Endodermal cell (in vitro differentiated cells): Measurements from ENCODE around the gene CPT1A. TPM values are rescaled to one million over a fixed set of nuclear protein-coding genes. Genes with fewer than 3 reads are reported as not detected.

ENCODE experiments used
- DNase-seq: peaks from one replicate; pipeline ENCODE4 v3.0.0-alpha.2; 2017
- H3K27ac ChIP-seq: 2 replicates; pipeline ENCODE4 v1.5.1; 2013; ENCODE audit warnings: mild to moderate bottlenecking, low read depth, low read length, moderate library complexity
- H3K27me3 ChIP-seq: 2 replicates; pipeline ENCODE4 v1.6.1; 2013; ENCODE audit warnings: mild to moderate bottlenecking, low read length, moderate library complexity; ENCODE audit not compliant: insufficient read depth, control insufficient read depth, poor library complexity, severe bottlenecking
- H3K36me3 ChIP-seq: 2 replicates; pipeline ENCODE4 v1.7.0; 2013; ENCODE audit warnings: mild to moderate bottlenecking, low read length, moderate library complexity; ENCODE audit not compliant: control insufficient read depth, insufficient read depth
- H3K4me1 ChIP-seq: one replicate; pipeline ENCODE4 v1.7.0; 2013; ENCODE audit warnings: low read length; ENCODE audit not compliant: control insufficient read depth, insufficient read depth
- H3K4me3 ChIP-seq: 2 replicates; pipeline ENCODE4 v1.5.1; 2013; ENCODE audit warnings: mild to moderate bottlenecking, low read length, moderate library complexity
- H3K9ac ChIP-seq: 2 replicates; pipeline ENCODE4 v1.6.1; 2013; ENCODE audit warnings: mild to moderate bottlenecking, low read length, moderate library complexity; ENCODE audit not compliant: poor library complexity, severe bottlenecking; ENCODE audit errors: extremely low read depth
- H3K9me3 ChIP-seq: 2 replicates; pipeline ENCODE4 v1.6.1; 2013; ENCODE audit warnings: mild to moderate bottlenecking, low read length, moderate library complexity; ENCODE audit not compliant: control insufficient read depth
- H3K27ac Mint-ChIP-seq: 2 replicates; pipeline ENCODE4 v1.8.0; 2020; ENCODE audit warnings: mixed read lengths
- H3K27me3 Mint-ChIP-seq: 2 replicates; pipeline ENCODE4 v1.8.0; 2021; ENCODE audit warnings: mild to moderate bottlenecking, mixed read lengths; ENCODE audit not compliant: insufficient read depth
- H3K36me3 Mint-ChIP-seq: 2 replicates; pipeline ENCODE4 v1.8.0; 2020; ENCODE audit warnings: low read depth, mixed read lengths
- H3K4me1 Mint-ChIP-seq: 2 replicates; pipeline ENCODE4 v1.8.0; 2020; ENCODE audit warnings: mixed read lengths
- H3K4me3 Mint-ChIP-seq: 2 replicates; pipeline ENCODE4 v1.8.0; 2020; ENCODE audit warnings: mild to moderate bottlenecking, moderate library complexity, mixed read lengths
- H3K9me3 Mint-ChIP-seq: 2 replicates; pipeline ENCODE4 v1.8.0; 2020; ENCODE audit warnings: mild to moderate bottlenecking, mixed read lengths
- WGBS, 2 experiments: methylation state at CpG; one replicate each; pipeline versions ENCODE4 v1.1.5 to v1.1.7; 2013; ENCODE audit warnings: missing lambda C conversion rate in 2 of 2, mixed read lengths in 1 of 2; ENCODE audit not compliant: insufficient coverage in 1 of 2, insufficient read length in 1 of 2; 5-methylcytosine and 5-hydroxymethylcytosine counted together
- total RNA-seq, 2 donors: library from RNA; stranded (reverse); fragmentation: NEBNext Ultra II Directional in 1 of 2; extraction: Animal tissue kit (Norgen Biotek cat#: 25700) in 1 of 2; gene quantifications; 2 replicates in 1 of 2; 3 replicates in 1 of 2; pipeline ENCODE4 v1.2.1, GENCODE V29; 2021
- TF ChIP-seq, protein P1 (sequence below): fragments of 200-600 bp; sonication (generic); conservative IDR thresholded peaks from 2 replicates; pipeline ENCODE4 v1.5.0; 2021; ENCODE audit warnings: antibody characterized with exemption, mild to moderate bottlenecking

CPT1A gene
- total RNA-seq, 2 donors from 2014 or later = 3.3 to 7.3 TPM

GRCh38 chr11:68863553-68864265, 22.0 kb upstream of the CPT1A start:
- 85 to 99% methylated on average over 2 to 3 of the region's 3 CpGs for WGBS, 2 experiments
- peaks cover 31% of the 10 kb centered on the region for H3K9me3 Mint-ChIP-seq
- TF ChIP-seq, protein P1, sequence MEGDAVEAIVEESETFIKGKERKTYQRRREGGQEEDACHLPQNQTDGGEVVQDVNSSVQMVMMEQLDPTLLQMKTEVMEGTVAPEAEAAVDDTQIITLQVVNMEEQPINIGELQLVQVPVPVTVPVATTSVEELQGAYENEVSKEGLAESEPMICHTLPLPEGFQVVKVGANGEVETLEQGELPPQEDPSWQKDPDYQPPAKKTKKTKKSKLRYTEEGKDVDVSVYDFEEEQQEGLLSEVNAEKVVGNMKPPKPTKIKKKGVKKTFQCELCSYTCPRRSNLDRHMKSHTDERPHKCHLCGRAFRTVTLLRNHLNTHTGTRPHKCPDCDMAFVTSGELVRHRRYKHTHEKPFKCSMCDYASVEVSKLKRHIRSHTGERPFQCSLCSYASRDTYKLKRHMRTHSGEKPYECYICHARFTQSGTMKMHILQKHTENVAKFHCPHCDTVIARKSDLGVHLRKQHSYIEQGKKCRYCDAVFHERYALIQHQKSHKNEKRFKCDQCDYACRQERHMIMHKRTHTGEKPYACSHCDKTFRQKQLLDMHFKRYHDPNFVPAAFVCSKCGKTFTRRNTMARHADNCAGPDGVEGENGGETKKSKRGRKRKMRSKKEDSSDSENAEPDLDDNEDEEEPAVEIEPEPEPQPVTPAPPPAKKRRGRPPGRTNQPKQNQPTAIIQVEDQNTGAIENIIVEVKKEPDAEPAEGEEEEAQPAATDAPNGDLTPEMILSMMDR = no peak
- H3K4me1 Mint-ChIP-seq = peaks cover 8% of the 10 kb centered on the region
- H3K9me3 ChIP-seq = peaks cover 13% of the 10 kb centered on the region
- H3K4me3 ChIP-seq = no peak overlapping the region
- no peak for DNase-seq
- no peak overlapping the region for H3K27ac Mint-ChIP-seq
- peaks cover 5% of the 10 kb centered on the region for H3K36me3 Mint-ChIP-seq
- H3K27ac ChIP-seq = no peak overlapping the region
- no peaks in the 10 kb centered on the region for H3K36me3 ChIP-seq
- H3K27me3 ChIP-seq = no peaks in the 10 kb centered on the region
- H3K4me3 Mint-ChIP-seq = no peak overlapping the region
- no peaks in the 10 kb centered on the region for H3K4me1 ChIP-seq
- H3K9ac ChIP-seq = no peak overlapping the region
- H3K27me3 Mint-ChIP-seq = no peaks in the 10 kb centered on the region

DNA sequence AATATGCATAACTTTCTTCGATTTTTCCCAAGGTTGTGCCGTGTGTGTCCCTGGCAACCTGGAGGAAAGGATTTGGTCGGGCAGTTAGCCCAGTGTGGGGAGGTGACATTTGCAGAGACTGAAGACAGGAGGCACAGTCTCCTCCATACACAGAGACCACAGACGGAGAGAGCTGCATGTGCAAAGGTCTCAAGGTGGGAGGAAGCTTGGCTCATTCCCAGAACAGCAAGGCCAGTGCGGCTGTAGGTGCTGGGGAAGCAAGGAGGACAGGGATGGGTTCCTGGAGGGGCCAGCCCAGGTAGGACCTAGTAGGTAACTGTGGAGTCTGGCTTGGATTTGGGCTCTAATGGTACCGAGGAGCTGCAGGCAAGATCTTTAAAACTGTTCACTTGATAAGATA, 20.7 kb upstream of the CPT1A start:
- no peak overlapping the region for H3K27ac Mint-ChIP-seq
- H3K27me3 Mint-ChIP-seq = no peaks in the 10 kb centered on the region
- no peak for DNase-seq
- TF ChIP-seq, protein P1 = no peak
- no peaks in the 10 kb centered on the region for H3K27me3 ChIP-seq
- no peak overlapping the region for H3K4me3 ChIP-seq
- H3K27ac ChIP-seq = no peak overlapping the region
- 74 to 83% methylated on average over 3 to 6 of the region's 6 CpGs for WGBS, 2 experiments
- no peaks in the 10 kb centered on the region for H3K4me1 Mint-ChIP-seq
- no peak overlapping the region for H3K4me3 Mint-ChIP-seq
- peaks cover 13% of the 10 kb centered on the region for H3K9me3 ChIP-seq
- H3K4me1 ChIP-seq = no peaks in the 10 kb centered on the region
- no peak overlapping the region for H3K9ac ChIP-seq
- H3K36me3 Mint-ChIP-seq = peaks cover 5% of the 10 kb centered on the region
- peaks cover 31% of the 10 kb centered on the region for H3K9me3 Mint-ChIP-seq
- no peaks in the 10 kb centered on the region for H3K36me3 ChIP-seq

DNA sequence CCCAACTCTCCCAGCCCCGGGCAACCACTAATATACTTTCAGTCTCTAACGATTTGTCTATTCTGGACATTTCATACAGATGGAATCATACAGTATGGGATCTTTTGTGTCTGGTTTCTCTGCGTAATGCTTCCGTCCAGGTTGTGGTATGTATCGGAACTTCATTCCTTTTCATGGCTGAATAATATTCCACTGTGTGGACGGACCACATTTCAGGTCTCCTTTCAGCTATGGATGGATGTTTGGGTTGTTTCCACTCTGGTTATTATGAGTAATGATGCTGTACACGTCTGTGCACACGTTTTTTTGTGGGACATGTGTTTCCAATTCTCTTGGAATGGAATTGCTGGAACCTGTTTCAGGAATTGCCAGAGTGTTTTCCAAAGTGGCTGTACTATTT, 17.4 kb upstream of the CPT1A start:
- Mint-ChIP-seq H3K4me3 (no peak overlapping the region), H3K36me3 (peaks cover 5% of the 10 kb centered on the region), H3K27ac (no peak overlapping the region), H3K4me1 (no peaks in the 10 kb centered on the region), H3K9me3 (peaks cover 29% of the 10 kb centered on the region), H3K27me3 (peaks cover 3% of the 10 kb centered on the region)
- Histone ChIP-seq H3K9me3 (peaks cover 11% of the 10 kb centered on the region), H3K9ac (no peak overlapping the region), H3K4me1 (no peaks in the 10 kb centered on the region), H3K27ac (no peak overlapping the region), H3K4me3 (no peak overlapping the region), H3K36me3 (no peaks in the 10 kb centered on the region), H3K27me3 (peaks cover 7% of the 10 kb centered on the region)
- no peak for DNase-seq
- TF ChIP-seq, protein P1 = no peak
- 84 to 85% methylated on average over 8 of the region's 8 CpGs for WGBS, 2 experiments
